ENCODE data around the gene G6PC3. TPM values are rescaled to one million over a fixed set of nuclear protein-coding genes. Genes with fewer than 3 reads are reported as not detected.
A peak's percentile ranks its signal among the peaks of the same experiment; 100 is the strongest.

G6PC3 gene
- total RNA-seq, 4 donors from 2014 or later: 10.9 to 14.8 (median 12.1) TPM

- peak overlapping the region; percentile 77 for H3K4me3 ChIP-seq (ENCODE audit: low read depth, poor library complexity, severe bottlenecking)
- TF ChIP-seq POLR2A (IDR thresholded peaks at IDR 0.05) (no peak), CTCF (IDR thresholded peaks at IDR 0.05) (no peak)
- DNase-seq (ENCODE audit: low spot score in 2 of 2): no peak
- 1 to 4% methylated on average over 9 of the region's 9 CpGs for WGBS, 2 donors
- intact Hi-C loops (cut with DNase I; ENCODE audit: low total_unique reads): no loop called here
Observed at GRCh38 chr17:44065668-44066203, 4.8 kb upstream of the G6PC3 start.

- intact Hi-C loops (cut with DNase I; ENCODE audit: low total_unique reads): no loop called here
- TF ChIP-seq CTCF (IDR thresholded peaks at IDR 0.05) (no peak), POLR2A (IDR thresholded peaks at IDR 0.05) (no peak)
- 0% methylated on average over 34 to 63 of the region's 65 CpGs for whole genome bisulfite sequencing, 2 donors
- H3K4me3 ChIP-seq (ENCODE audit: low read depth, poor library complexity, severe bottlenecking): peak within 1 kb of the TSS; percentile 77
- DNase-seq (ENCODE audit: low spot score in 2 of 2): peak; percentile 83 to 96
Observed at GRCh38 chr17:44066204-44066930, 4.2 kb upstream of the G6PC3 start, which contains the start of gene LSM12. TSS of gene LSM12 (minus strand) at chr17:44066671. CDS start at chr17:44066587, 84 bp downstream.

- WGBS, 2 donors: 86 to 87% methylated on average over 9 of the region's 9 CpGs
- intact Hi-C loops (cut with DNase I; ENCODE audit: low total_unique reads): no loop called here
- no peak for TF ChIP-seq POLR2A (IDR thresholded peaks at IDR 0.05)
- TF ChIP-seq CTCF (IDR thresholded peaks at IDR 0.05): no peak
Observed at GRCh38 chr17:44067545-44067940, 3.0 kb upstream of the G6PC3 start.

GRCh38 chr17:44069974-44070454 lies 521 bp upstream of the G6PC3 start:
- H3K4me3 ChIP-seq (ENCODE audit: low read depth, poor library complexity, severe bottlenecking): no peak overlapping the region
- no peak for DNase-seq (ENCODE audit: low spot score in 2 of 2)
- 16 to 20% methylated on average over 7 of the region's 7 CpGs for WGBS, 2 donors
- intact Hi-C loops (cut with DNase I; ENCODE audit: low total_unique reads): no loop called here
- TF ChIP-seq POLR2A (IDR thresholded peaks at IDR 0.05) (no peak), CTCF (IDR thresholded peaks at IDR 0.05) (no peak)

More at GRCh38 chr17:44067545-44067940, 3.0 kb upstream of the G6PC3 start:
- no peak overlapping the region for H3K4me3 ChIP-seq (ENCODE audit: low read depth, poor library complexity, severe bottlenecking)
- no peak for DNase-seq (ENCODE audit: low spot score in 2 of 2)

- intact Hi-C loops (cut with DNase I; ENCODE audit: low total_unique reads): no loop called here
- WGBS, 2 donors: 2 to 3% methylated on average over 3 of the region's 3 CpGs
- no peak for DNase-seq (ENCODE audit: low spot score in 2 of 2)
Observed at GRCh38 chr17:44071198-44071520, 624 bp downstream of the G6PC3 start.

More at GRCh38 chr17:44071198-44071520, 624 bp downstream of the G6PC3 start:
- TF ChIP-seq POLR2A (IDR thresholded peaks at IDR 0.05) (no peak), CTCF (IDR thresholded peaks at IDR 0.05) (no peak)
- peak overlapping the region; percentile 49 for H3K4me3 ChIP-seq (ENCODE audit: low read depth, poor library complexity, severe bottlenecking)

All from lower leg skin (tissue), 4 donors.